HepG2 (cell line): ENCODE results near the gene ZMYND8. TPM values are rescaled to one million over a fixed set of nuclear protein-coding genes. Genes with fewer than 3 reads are reported as not detected.
A peak's percentile ranks its signal among the peaks of the same experiment; 100 is the strongest.

Experiments
- CREM ChIP-seq, 2 experiments: sonication (generic) in 1 of 2; formaldehyde crosslinking in 1 of 2; IDR thresholded peaks; 2 replicates each; pipeline versions ENCODE4 v1.4.0 to v1.6.1; 2016 to 2020; ENCODE audit warnings: antibody characterized with exemption in 1 of 2, mild to moderate bottlenecking in 1 of 2, missing genetic modification reagents in 1 of 2
- GPBP1L1 ChIP-seq: sonication (generic); formaldehyde crosslinking; IDR thresholded peaks from 2 replicates; pipeline ENCODE4 v1.5.0; 2020; ENCODE audit warnings: mild to moderate bottlenecking, missing genetic modification reagents
- ISX ChIP-seq: sonication (generic); formaldehyde crosslinking; conservative IDR thresholded peaks from 2 replicates; pipeline ENCODE4 v1.5.0; 2020; ENCODE audit warnings: missing genetic modification reagents
- JUNB ChIP-seq: sonication (generic); formaldehyde crosslinking; IDR thresholded peaks from 2 replicates; pipeline ENCODE4 v1.8.0; 2022; ENCODE audit warnings: missing genetic modification reagents, mild to moderate bottlenecking, borderline replicate concordance
- MAZ ChIP-seq, 2 experiments: sonication (generic) in 1 of 2; formaldehyde crosslinking in 1 of 2; IDR thresholded peaks; 2 replicates each; pipeline versions ENCODE4 v1.5.0 to v1.6.1; 2012 to 2020; ENCODE audit warnings: low read depth in 2 of 2, mild to moderate bottlenecking in 2 of 2, borderline replicate concordance in 1 of 2, improper control_type of control experiment in 1 of 2, low read length in 1 of 2, missing genetic modification reagents in 1 of 2, moderate library complexity in 1 of 2
- NRL ChIP-seq: sonication (generic); formaldehyde crosslinking; IDR thresholded peaks from 2 replicates; pipeline ENCODE4 v1.5.0; 2020; ENCODE audit warnings: missing genetic modification reagents, mild to moderate bottlenecking, moderate library complexity, borderline replicate concordance
- REST ChIP-seq, 2 experiments: IDR thresholded peaks; 2 replicates each; pipeline ENCODE4 v1.6.1; 2011 to 2012; ENCODE audit warnings: low read length in 2 of 2, borderline replicate concordance in 1 of 2, low read depth in 1 of 2, mild to moderate bottlenecking in 1 of 2, moderate library complexity in 1 of 2
- RXRB ChIP-seq: IDR thresholded peaks from 2 replicates; pipeline ENCODE4 v1.6.1; 2016; ENCODE audit warnings: borderline replicate concordance, missing genetic modification reagents, missing compliant biosample characterization
- ZBTB2 ChIP-seq: sonication (generic); formaldehyde crosslinking; IDR thresholded peaks from 2 replicates; pipeline ENCODE4 v1.8.0; 2022; ENCODE audit warnings: low read depth, missing genetic modification reagents
- ZFX ChIP-seq: sonication (generic); formaldehyde crosslinking; IDR thresholded peaks from 2 replicates; pipeline ENCODE4 v1.4.0; 2020; ENCODE audit warnings: mild to moderate bottlenecking, low read depth, missing genetic modification reagents, moderate library complexity
- ZMYM2 ChIP-seq: sonication (generic); formaldehyde crosslinking; IDR thresholded peaks from 2 replicates; pipeline ENCODE4 v1.8.0; 2022; ENCODE audit warnings: mild to moderate bottlenecking, missing genetic modification reagents
- ZNF12 ChIP-seq: sonication (generic); formaldehyde crosslinking; IDR thresholded peaks from 2 replicates; pipeline ENCODE4 v1.5.0; 2020; ENCODE audit warnings: missing genetic modification reagents
- ZNF274 ChIP-seq: sonication (generic); formaldehyde crosslinking; IDR thresholded peaks from 2 replicates; pipeline ENCODE4 v1.5.1; 2020; ENCODE audit warnings: mild to moderate bottlenecking, missing genetic modification reagents
- ZNF337 ChIP-seq: sonication (generic); formaldehyde crosslinking; IDR thresholded peaks from 2 replicates; pipeline ENCODE4 v1.5.1; 2020; ENCODE audit warnings: missing genetic modification reagents, low read depth, mild to moderate bottlenecking, borderline replicate concordance
- ZUFSP ChIP-seq: sonication (generic); formaldehyde crosslinking; IDR thresholded peaks from 2 replicates; pipeline ENCODE4 v1.9.0; 2021; ENCODE audit warnings: missing genetic modification reagents, mild to moderate bottlenecking, borderline replicate concordance
- polyA plus RNA-seq, 8 experiments: library from polyadenylated mRNA; depleted of rRNA in 3 of 8; stranded (reverse) in 7 of 8; unstranded in 1 of 8; fragments of >200 nt; fragmentation: Illumina TruSeq in 4 of 8; extraction: Trizol in 4 of 8; gene quantifications; 2 replicates each; pipeline versions ENCODE4 v1.2.1 to v1.2.3, GENCODE V29; 2011 to 2016; ENCODE audit warnings: low read depth in 4 of 8, missing spikeins in 1 of 8, mixed read lengths in 1 of 8; ENCODE audit not compliant: insufficient read depth in 1 of 8
- total RNA-seq, 5 experiments: library from RNA; depleted of rRNA; stranded (reverse); fragments of >200 nt; fragmentation: Illumina TruSeq; extraction: Trizol; gene quantifications; 2 replicates each; pipeline ENCODE4 v1.2.3, GENCODE V29; 2016; ENCODE audit warnings: low read depth in 1 of 5
- TF ChIP-seq, protein P1 (sequence below): sonication (generic); formaldehyde crosslinking; IDR thresholded peaks from 2 replicates; pipeline ENCODE4 v1.5.0; 2020; ENCODE audit warnings: mild to moderate bottlenecking, low read depth, missing genetic modification reagents, borderline replicate concordance
- TF ChIP-seq, protein P2 (sequence below): sonication (generic); formaldehyde crosslinking; IDR thresholded peaks from 2 replicates; pipeline ENCODE4 v1.5.0; 2020; ENCODE audit warnings: missing genetic modification reagents

Gene ZMYND8
- total and polyA plus RNA-seq, 2 of the 13 experiments (the other 11 are each of a cell fraction or from before 2014, with no cell fraction given) = 53.9 to 84.7 TPM

GRCh38 chr20:47360297-47361056 lies 4.0 kb upstream of the ZMYND8 start (continued):
- TF ChIP-seq JUNB (CRISPR knock-in tag) (no peak), ZFX (CRISPR knock-in tag) (peak; percentile 99), MAZ (IDR thresholded peaks at IDR 0.05; ENCODE audit: borderline replicate concordance, low read depth, low read length) (0 out of 2 replicates have a peak, but pooled peaks have one; percentile 23), MAZ (CRISPR knock-in tag; IDR thresholded peaks at IDR 0.05; ENCODE audit: low read depth) (no peak), ZNF337 (peak; percentile 100), REST (IDR thresholded peaks at IDR 0.05; ENCODE audit: borderline replicate concordance in 1 of 2, low read depth in 1 of 2, low read length in 2 of 2) (no peak), CREM (IDR thresholded peaks at IDR 0.05) (peak; percentile 79), CREM (CRISPR knock-in tag; IDR thresholded peaks at IDR 0.05) (no peak), ZMYM2 (CRISPR knock-in tag) (no peak), ZBTB2 (CRISPR knock-in tag) (no peak), ZNF274 (CRISPR knock-in tag) (peak; percentile 98), RXRB (CRISPR knock-in tag) (peak; percentile 75), GPBP1L1 (CRISPR knock-in tag) (no peak), ISX (CRISPR knock-in tag) (0 out of 2 replicates have a peak, but pooled peaks have one; percentile 36), ZUFSP (CRISPR knock-in tag) (no peak), ZNF12 (CRISPR knock-in tag) (peak; percentile 63; the same call in 1 of the 2 replicates), NRL (CRISPR knock-in tag) (peak; percentile 91)
- TF ChIP-seq, protein P1, sequence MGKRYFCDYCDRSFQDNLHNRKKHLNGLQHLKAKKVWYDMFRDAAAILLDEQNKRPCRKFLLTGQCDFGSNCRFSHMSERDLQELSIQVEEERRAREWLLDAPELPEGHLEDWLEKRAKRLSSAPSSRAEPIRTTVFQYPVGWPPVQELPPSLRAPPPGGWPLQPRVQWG (CRISPR knock-in tag) = no peak
- TF ChIP-seq, protein P2, sequence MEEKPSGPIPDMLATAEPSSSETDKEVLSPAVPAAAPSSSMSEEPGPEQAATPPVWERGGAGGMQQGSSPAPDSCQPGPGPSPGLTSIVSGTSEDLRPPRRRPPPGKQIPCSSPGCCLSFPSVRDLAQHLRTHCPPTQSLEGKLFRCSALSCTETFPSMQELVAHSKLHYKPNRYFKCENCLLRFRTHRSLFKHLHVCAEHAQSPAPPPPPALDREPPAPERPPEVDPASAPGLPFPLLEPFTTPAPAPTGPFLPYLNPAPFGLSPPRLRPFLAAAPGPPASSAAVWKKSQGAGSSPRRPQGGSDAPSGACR (CRISPR knock-in tag) = peak; percentile 51; the same call in 1 of the 2 replicates
